Measurements from ENCODE around the gene PCDHB3.

DNA sequence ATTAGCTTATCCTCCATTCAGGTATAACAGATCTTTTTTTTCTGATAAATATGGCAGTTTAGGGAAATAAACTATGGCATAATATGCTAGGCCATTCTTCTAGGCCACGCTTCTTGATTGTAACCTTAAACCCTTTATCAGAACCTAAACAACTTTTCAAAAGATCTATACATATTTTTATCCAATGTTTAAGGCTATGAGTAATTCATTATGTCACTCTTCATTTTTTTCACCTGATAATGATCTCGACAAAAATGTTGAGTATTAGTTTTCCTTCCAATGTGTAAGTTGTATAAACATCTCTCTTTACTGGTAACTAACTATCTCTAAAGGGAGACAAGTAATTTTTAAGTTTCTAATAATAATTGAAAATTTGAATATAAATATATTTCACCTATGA, 19.0 kb downstream of the PCDHB3 start:
- TF ChIP-seq POLR2AphosphoS5 (IDR thresholded peaks at IDR 0.05) = no peak
- TF ChIP-seq, protein P1, sequence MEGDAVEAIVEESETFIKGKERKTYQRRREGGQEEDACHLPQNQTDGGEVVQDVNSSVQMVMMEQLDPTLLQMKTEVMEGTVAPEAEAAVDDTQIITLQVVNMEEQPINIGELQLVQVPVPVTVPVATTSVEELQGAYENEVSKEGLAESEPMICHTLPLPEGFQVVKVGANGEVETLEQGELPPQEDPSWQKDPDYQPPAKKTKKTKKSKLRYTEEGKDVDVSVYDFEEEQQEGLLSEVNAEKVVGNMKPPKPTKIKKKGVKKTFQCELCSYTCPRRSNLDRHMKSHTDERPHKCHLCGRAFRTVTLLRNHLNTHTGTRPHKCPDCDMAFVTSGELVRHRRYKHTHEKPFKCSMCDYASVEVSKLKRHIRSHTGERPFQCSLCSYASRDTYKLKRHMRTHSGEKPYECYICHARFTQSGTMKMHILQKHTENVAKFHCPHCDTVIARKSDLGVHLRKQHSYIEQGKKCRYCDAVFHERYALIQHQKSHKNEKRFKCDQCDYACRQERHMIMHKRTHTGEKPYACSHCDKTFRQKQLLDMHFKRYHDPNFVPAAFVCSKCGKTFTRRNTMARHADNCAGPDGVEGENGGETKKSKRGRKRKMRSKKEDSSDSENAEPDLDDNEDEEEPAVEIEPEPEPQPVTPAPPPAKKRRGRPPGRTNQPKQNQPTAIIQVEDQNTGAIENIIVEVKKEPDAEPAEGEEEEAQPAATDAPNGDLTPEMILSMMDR (IDR thresholded peaks at IDR 0.05) = no peak
